Measurements from ENCODE around the gene CTBP2.

DNA sequence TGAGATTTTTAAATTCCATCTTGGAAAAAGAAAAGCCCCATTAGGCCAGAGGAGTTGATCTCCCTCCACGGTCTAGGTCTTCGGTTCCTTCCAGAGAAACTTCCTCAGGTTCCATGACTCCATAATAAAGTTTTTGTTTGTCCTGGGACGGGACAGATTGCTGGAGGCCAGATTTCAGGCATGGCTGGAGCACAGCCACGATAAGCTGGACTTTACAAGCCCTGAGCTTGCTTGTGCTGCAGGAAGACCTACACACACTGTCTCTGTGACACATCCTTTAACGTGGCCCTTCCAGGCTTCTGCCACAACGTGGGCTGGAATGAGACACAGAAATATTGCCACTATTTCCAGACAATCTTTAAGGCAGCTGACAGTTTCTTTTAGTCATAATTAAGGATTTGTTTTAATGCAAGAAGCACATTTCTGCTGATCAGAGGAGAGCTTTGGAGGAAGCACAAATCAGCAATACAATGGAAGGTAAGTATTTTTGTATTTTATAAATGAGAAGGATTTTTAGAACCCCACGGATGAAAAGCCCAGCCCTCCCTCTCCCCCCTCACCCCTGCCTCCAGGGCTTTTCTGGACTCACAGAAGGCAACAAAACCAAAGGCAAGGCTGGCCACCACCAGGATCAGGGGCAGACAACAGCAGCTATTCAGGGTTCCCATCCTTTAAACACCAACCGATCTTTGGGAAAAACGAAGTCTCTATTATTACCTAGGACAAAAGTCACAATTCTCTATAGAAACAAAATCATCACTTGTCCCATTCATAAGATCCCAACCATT is 6.5 kb downstream of the CTBP2 start:
- TF ChIP-seq, protein P1, sequence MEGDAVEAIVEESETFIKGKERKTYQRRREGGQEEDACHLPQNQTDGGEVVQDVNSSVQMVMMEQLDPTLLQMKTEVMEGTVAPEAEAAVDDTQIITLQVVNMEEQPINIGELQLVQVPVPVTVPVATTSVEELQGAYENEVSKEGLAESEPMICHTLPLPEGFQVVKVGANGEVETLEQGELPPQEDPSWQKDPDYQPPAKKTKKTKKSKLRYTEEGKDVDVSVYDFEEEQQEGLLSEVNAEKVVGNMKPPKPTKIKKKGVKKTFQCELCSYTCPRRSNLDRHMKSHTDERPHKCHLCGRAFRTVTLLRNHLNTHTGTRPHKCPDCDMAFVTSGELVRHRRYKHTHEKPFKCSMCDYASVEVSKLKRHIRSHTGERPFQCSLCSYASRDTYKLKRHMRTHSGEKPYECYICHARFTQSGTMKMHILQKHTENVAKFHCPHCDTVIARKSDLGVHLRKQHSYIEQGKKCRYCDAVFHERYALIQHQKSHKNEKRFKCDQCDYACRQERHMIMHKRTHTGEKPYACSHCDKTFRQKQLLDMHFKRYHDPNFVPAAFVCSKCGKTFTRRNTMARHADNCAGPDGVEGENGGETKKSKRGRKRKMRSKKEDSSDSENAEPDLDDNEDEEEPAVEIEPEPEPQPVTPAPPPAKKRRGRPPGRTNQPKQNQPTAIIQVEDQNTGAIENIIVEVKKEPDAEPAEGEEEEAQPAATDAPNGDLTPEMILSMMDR (IDR thresholded peaks at IDR 0.05): no peak
- TF ChIP-seq, protein P2, sequence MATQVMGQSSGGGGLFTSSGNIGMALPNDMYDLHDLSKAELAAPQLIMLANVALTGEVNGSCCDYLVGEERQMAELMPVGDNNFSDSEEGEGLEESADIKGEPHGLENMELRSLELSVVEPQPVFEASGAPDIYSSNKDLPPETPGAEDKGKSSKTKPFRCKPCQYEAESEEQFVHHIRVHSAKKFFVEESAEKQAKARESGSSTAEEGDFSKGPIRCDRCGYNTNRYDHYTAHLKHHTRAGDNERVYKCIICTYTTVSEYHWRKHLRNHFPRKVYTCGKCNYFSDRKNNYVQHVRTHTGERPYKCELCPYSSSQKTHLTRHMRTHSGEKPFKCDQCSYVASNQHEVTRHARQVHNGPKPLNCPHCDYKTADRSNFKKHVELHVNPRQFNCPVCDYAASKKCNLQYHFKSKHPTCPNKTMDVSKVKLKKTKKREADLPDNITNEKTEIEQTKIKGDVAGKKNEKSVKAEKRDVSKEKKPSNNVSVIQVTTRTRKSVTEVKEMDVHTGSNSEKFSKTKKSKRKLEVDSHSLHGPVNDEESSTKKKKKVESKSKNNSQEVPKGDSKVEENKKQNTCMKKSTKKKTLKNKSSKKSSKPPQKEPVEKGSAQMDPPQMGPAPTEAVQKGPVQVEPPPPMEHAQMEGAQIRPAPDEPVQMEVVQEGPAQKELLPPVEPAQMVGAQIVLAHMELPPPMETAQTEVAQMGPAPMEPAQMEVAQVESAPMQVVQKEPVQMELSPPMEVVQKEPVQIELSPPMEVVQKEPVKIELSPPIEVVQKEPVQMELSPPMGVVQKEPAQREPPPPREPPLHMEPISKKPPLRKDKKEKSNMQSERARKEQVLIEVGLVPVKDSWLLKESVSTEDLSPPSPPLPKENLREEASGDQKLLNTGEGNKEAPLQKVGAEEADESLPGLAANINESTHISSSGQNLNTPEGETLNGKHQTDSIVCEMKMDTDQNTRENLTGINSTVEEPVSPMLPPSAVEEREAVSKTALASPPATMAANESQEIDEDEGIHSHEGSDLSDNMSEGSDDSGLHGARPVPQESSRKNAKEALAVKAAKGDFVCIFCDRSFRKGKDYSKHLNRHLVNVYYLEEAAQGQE (IDR thresholded peaks at IDR 0.05; ENCODE audit: insufficient read depth in 1 of 2, low read depth in 2 of 2, low read length in 1 of 2): no peak

Measured in Panc1 (cell line).